Esophagus squamous epithelium (tissue), 4 donors: ENCODE results near the gene VPS41.

Source experiments
- POLR2A ChIP-seq, 4 donors: fragments of 450-650 bp; IDR thresholded peaks; one replicate each; pipeline ENCODE4 v1.6.1; 2017; ENCODE audit warnings: antibody characterized with exemption in 4 of 4, mild to moderate bottlenecking in 4 of 4, moderate library complexity in 3 of 4
- TF ChIP-seq, protein P1 (sequence below), 6 experiments: fragments of 450-650 bp in 4 of 6; fragments of 200-600 bp in 2 of 6; sonication (generic) in 2 of 6; IDR thresholded peaks; one replicate each; pipeline ENCODE4 v1.5.1; 2016 to 2019; ENCODE audit warnings: antibody characterized with exemption in 6 of 6, mild to moderate bottlenecking in 4 of 6, moderate library complexity in 4 of 6

DNA sequence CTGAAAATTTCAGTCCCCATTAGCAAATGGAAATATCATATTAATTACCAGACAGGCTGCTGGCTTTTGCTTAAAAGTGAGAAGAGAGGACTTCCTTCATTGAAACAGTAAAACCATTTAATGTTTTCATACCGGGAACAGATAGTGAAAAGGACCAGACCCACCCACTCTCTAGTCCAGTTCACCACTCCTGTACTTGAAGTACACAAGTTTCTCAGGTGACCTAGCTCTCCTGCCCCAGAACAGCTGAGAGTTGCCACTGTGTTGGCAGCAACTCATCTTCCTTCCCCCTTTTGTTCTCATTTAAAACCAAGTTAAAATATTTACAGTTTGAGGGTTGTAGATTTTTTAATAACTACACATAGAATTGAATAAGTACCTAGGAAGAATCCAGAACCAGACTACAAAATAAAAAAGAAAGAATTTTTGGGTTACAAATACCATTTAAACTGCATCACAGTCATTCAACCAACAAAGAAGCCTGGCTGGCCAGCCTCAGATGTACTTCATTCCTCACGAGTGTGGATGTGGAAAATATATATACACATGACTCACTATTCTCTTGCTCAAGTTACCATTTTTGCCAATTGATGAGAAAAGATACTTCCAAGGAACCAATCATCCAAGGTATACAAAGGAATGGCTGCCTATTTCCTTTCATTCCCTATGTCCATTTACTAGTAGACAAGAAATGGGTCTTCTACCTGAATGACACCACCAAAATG lies 68.1 kb downstream of the VPS41 start:
- no peak for TF ChIP-seq POLR2A (IDR thresholded peaks at IDR 0.05)
- TF ChIP-seq, protein P1, sequence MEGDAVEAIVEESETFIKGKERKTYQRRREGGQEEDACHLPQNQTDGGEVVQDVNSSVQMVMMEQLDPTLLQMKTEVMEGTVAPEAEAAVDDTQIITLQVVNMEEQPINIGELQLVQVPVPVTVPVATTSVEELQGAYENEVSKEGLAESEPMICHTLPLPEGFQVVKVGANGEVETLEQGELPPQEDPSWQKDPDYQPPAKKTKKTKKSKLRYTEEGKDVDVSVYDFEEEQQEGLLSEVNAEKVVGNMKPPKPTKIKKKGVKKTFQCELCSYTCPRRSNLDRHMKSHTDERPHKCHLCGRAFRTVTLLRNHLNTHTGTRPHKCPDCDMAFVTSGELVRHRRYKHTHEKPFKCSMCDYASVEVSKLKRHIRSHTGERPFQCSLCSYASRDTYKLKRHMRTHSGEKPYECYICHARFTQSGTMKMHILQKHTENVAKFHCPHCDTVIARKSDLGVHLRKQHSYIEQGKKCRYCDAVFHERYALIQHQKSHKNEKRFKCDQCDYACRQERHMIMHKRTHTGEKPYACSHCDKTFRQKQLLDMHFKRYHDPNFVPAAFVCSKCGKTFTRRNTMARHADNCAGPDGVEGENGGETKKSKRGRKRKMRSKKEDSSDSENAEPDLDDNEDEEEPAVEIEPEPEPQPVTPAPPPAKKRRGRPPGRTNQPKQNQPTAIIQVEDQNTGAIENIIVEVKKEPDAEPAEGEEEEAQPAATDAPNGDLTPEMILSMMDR (IDR thresholded peaks at IDR 0.05) = no peak
